T-helper 2 cell treated with Interferon-gamma antibody and Interleukin-4, amounts not matched to agents 5 μg/mL and 100 μg/mL, for 36 hours (primary cell): ENCODE measurements around the gene PKP3.
"Not testable (repeated sequence)": the region's sequence is repeated elsewhere in the genome, so short reads cannot be mapped to it uniquely, and the experiment has no call there.

ENCODE experiments used
- DNase-seq: peaks from one replicate; pipeline ENCODE4 v3.0.0; 2021; ENCODE audit warnings: low spot score
- H3K27ac Mint-ChIP-seq: one replicate; pipeline ENCODE4 v1.8.0; 2021; ENCODE audit warnings: mild to moderate bottlenecking, mixed read lengths
- H3K27me3 Mint-ChIP-seq: one replicate; pipeline ENCODE4 v1.8.0; 2021; ENCODE audit warnings: low read depth, mixed read lengths
- H3K36me3 Mint-ChIP-seq: one replicate; pipeline ENCODE4 v1.8.0; 2021; ENCODE audit warnings: low read depth, mixed read lengths
- H3K4me1 Mint-ChIP-seq: one replicate; pipeline ENCODE4 v1.8.0; 2021; ENCODE audit warnings: low read depth, mixed read lengths
- H3K4me3 Mint-ChIP-seq: one replicate; pipeline ENCODE4 v1.8.0; 2022; ENCODE audit warnings: mild to moderate bottlenecking, moderate library complexity, mixed read lengths
- H3K9me3 Mint-ChIP-seq: one replicate; pipeline ENCODE4 v1.8.0; 2021; ENCODE audit warnings: mixed read lengths

PKP3 gene, protein sequence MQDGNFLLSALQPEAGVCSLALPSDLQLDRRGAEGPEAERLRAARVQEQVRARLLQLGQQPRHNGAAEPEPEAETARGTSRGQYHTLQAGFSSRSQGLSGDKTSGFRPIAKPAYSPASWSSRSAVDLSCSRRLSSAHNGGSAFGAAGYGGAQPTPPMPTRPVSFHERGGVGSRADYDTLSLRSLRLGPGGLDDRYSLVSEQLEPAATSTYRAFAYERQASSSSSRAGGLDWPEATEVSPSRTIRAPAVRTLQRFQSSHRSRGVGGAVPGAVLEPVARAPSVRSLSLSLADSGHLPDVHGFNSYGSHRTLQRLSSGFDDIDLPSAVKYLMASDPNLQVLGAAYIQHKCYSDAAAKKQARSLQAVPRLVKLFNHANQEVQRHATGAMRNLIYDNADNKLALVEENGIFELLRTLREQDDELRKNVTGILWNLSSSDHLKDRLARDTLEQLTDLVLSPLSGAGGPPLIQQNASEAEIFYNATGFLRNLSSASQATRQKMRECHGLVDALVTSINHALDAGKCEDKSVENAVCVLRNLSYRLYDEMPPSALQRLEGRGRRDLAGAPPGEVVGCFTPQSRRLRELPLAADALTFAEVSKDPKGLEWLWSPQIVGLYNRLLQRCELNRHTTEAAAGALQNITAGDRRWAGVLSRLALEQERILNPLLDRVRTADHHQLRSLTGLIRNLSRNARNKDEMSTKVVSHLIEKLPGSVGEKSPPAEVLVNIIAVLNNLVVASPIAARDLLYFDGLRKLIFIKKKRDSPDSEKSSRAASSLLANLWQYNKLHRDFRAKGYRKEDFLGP

DNA sequence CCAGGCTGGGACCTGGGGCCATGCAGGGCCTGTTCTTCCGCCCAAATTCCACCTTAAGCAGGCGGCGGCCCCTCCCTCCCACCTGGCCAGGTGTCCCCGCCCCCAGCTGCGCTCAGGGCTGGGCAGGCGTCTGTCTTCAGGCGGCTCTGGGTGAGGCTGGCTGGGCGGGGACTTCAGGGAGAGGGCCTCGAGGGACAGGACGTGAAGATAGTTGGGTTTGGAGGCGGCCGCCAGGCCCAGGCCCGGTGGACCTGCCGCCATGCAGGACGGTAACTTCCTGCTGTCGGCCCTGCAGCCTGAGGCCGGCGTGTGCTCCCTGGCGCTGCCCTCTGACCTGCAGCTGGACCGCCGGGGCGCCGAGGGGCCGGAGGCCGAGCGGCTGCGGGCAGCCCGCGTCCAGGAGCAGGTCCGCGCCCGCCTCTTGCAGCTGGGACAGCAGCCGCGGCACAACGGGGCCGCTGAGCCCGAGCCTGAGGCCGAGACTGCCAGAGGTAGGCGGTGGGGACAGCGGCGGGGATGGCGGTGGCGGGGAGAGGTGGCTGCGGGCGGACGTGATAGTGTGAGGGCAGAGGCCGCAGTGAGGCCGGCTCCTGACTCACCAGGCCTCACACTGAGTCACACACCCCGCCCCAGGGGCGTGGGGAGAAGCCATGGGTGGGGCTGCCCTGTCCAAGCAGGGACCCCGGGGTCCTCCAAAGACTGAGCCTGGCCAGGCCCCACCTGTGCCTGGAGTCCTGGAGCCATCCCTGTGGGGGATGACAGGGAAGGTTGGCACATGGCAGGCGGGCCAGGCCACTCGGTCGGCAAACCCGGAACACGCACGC is at the start of gene PKP3:
TSS of gene PKP3 (plus strand) at position 176 of the 824 bp plus-strand sequence. CDS start at position 260, 84 bp downstream.
- no peaks in the 10 kb centered on the region for H3K36me3 Mint-ChIP-seq
- no peaks in the 10 kb centered on the region for H3K9me3 Mint-ChIP-seq
- peaks cover 5% of the 10 kb centered on the region for H3K4me1 Mint-ChIP-seq
- no peak within 1 kb of the TSS for H3K27ac Mint-ChIP-seq
- no peak within 1 kb of the TSS for H3K4me3 Mint-ChIP-seq
- peaks cover 5% of the 10 kb centered on the region for H3K27me3 Mint-ChIP-seq
- DNase-seq: no peak

DNA sequence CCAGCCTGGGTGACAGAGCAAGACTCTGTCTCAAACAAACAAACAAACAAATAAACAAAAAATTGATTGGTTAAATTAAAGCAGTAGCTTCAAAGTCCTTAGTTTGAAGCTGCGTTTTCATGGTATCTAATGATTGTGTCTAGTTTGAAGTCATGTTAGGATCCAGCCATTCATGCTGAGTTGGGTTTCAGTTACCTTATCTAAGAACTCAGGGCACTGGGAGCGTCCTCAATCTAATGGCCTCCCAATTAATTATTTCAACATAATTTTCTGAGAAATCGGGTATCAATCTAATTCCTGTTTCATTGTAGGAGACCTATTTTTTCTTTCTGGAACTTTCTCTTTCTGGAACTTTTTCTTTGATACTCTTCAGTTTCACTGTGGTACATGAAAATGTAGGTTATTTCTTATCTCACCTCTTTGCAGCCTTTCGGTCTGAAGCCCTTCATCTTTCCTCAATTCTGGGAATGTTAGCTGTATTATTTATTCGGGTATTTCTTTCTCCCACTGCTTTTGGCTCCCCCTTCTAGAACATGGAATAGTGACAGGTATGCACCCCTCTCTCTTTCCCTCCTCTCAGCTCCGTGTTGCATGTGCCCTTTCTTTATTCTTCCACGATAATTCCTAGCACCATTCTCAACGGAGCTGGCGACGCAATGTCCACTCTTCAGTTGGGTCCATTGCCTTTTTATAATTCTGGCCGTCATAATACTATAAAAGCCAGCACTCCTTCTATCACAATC is 49.0 kb upstream of the PKP3 start:
- H3K36me3 Mint-ChIP-seq: no peaks in the 10 kb centered on the region
- no peak for DNase-seq
- H3K27ac Mint-ChIP-seq: no peak overlapping the region
- H3K9me3 Mint-ChIP-seq: no peaks in the 10 kb centered on the region
- peaks cover 15% of the 10 kb centered on the region for H3K27me3 Mint-ChIP-seq
- peaks cover 19% of the 10 kb centered on the region for H3K4me1 Mint-ChIP-seq
- no peak overlapping the region for H3K4me3 Mint-ChIP-seq

DNA sequence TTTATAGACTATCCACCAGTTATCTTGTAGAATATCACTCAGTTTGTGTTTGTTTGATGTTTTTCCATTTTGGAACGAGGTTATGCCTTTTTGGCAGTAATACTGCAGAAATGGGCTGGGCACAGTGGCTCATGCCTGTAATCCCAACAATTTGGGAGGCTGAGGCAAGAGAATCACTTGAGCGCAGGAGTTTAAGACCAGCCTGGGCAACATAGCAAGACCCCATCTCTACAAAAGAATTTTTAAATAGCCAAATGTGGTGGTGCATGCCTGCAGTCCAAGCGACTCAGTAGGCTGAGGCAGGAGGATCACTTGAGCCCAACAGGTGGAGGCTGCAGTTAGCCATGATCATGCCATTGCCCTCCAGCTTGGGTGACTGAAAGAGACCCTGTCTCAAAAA is 47.5 kb upstream of the PKP3 start:
- H3K27ac Mint-ChIP-seq: no peak overlapping the region
- H3K4me3 Mint-ChIP-seq: no peak overlapping the region
- H3K27me3 Mint-ChIP-seq: peaks cover 6% of the 10 kb centered on the region
- no peaks in the 10 kb centered on the region for H3K9me3 Mint-ChIP-seq
- H3K36me3 Mint-ChIP-seq: no peaks in the 10 kb centered on the region
- no peak for DNase-seq
- peaks cover 20% of the 10 kb centered on the region for H3K4me1 Mint-ChIP-seq

DNA sequence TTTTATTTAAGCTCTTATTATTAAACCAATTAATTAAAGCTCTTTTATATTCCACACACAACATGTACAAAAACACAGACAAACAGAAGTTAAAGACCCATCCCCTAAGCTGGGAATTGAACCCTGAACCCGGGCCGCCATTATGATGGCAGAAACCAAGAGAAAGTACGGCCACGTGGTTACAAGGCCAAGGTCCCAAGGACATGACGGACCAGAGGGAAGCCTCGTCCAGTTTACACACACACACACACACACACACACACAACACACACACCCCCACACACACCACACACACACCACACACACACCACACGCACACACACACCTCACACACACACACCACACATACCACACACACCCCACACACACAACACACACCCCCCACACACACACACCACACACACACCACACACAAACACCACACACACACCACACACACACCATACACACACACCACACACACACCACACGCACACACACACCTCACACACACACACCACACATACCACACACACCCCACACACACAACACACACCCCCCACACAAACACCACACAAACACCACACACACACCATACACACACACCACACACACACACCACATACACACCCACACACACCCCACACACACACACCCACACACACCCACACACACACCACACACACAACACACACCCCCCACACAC is 44.6 kb upstream of the PKP3 start:
- not testable (repeated sequence) for H3K27ac Mint-ChIP-seq, H3K9me3 Mint-ChIP-seq, H3K27me3 Mint-ChIP-seq, DNase-seq, H3K4me3 Mint-ChIP-seq, H3K36me3 Mint-ChIP-seq
- H3K4me1 Mint-ChIP-seq: peaks cover 23% of the 10 kb centered on the region

DNA sequence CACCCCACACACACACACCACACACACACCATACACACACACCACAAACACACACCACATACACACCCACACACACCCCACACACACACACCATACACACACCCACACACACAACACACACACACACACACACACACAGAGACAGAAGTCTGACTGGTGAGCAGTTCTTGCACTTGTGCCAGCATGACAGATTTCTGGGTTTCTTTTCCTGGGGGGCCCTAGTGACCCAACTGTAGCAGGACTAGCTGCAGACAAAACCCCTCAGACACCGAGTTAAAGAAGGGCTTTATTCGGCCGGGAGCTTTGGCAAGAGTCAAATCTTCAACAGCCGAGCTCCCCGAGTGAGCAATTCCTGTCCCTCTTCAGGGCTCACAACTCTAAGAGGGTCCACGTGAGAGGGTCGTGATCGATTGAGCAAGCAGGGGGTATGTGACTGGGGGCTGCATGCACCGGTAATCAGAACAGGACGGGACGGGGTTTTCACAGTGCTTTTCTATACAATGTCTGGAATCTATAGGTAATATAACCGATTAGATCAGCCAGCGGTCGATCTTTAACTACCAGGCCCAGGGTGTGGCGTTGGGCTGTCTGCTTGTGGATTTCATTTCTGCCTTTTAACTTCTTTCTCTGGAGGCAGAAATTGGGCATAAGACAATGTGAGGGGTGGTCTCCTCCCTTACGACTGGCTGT is 43.8 kb upstream of the PKP3 start:
- H3K9me3 Mint-ChIP-seq, H3K27ac Mint-ChIP-seq, H3K4me3 Mint-ChIP-seq, DNase-seq, H3K27me3 Mint-ChIP-seq, H3K36me3 Mint-ChIP-seq: not testable (repeated sequence)
- peaks cover 26% of the 10 kb centered on the region for H3K4me1 Mint-ChIP-seq

DNA sequence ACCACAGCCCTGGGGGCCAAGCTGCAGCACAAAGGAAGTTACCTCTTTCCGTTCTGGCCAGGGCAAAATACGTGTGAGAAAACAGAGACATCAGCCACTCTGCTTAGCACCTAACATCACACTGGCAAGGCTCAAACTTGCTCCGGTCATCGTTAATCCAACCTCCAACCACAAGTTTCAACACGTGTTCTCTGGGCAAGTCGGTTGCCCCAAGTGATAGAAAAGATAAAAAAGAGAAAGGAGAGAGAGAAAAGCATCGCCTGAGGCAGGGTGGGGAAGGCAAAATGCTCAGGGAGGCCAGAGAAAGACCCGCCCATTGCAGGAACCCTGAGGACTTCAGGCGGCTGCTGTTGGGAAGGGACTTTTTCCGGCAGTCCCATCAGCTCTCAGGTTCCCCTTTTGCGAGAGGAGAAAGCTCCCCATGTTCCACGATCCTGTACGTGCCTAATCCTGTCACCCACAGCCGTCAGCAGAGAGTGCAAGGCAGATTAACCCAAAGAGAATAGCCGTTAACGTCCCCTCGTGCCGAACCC is 43.2 kb upstream of the PKP3 start:
- peaks cover 26% of the 10 kb centered on the region for H3K4me1 Mint-ChIP-seq
- H3K9me3 Mint-ChIP-seq: no peaks in the 10 kb centered on the region
- H3K27me3 Mint-ChIP-seq: peaks cover 4% of the 10 kb centered on the region
- no peak overlapping the region for H3K4me3 Mint-ChIP-seq
- no peak for DNase-seq
- no peaks in the 10 kb centered on the region for H3K36me3 Mint-ChIP-seq
- H3K27ac Mint-ChIP-seq: peak overlapping the region; percentile 46

DNA sequence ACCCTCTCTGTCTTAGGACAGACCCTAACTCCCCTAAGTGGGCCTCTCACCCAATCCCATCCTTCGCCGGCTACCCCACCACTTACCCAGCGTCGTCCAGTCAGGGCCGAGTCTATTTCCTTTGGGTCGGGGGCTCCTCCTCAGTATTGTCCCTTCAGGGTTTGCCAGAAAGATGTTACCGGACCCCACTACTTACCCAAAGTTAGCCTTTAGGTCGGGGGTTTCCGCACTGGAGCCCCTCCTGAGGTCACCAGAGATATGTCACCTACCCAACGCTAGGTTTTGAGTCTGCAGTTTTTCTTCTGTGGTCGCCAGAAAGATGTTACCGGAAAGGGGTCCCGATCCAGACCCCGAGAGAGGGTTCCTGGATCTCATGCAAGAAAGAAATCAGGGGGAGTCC is 42.6 kb upstream of the PKP3 start:
- Mint-ChIP-seq H3K27me3 (peaks cover 1% of the 10 kb centered on the region), H3K4me3 (no peak overlapping the region), H3K4me1 (peaks cover 26% of the 10 kb centered on the region), H3K36me3 (no peaks in the 10 kb centered on the region), H3K9me3 (no peaks in the 10 kb centered on the region), H3K27ac (no peak overlapping the region)
- no peak for DNase-seq

DNA sequence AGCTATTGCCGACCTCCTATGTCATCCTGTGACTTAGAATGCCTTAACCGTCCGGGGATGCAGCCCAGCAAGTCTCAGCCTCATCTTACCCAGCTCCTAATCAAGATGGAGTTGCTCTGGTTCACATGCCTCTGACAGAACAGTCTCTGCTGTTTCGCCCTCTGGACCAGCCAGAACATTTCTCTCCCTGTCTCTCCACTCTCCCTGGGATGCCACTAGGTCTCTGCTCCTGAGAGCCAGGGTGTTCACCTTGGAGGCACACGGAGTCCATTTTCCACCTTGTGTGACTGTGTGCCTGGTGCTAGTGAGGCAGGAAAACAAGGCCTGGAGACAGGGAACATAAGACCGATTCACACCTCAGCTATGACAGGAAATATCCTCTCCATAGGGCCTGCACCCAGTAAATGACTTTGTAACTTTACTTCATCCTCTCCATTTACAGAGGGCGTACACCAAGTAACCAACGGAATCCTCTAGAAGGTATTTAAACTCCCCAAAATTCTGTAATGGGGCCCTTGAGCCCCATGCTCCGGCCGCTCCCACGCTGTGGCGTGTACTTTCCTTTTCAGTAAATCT is 41.5 kb upstream of the PKP3 start:
- DNase-seq: no peak
- Mint-ChIP-seq H3K4me3 (no peak overlapping the region), H3K4me1 (peaks cover 26% of the 10 kb centered on the region), H3K27ac (peak overlapping the region; percentile 41), H3K27me3 (no peaks in the 10 kb centered on the region), H3K9me3 (no peaks in the 10 kb centered on the region), H3K36me3 (no peaks in the 10 kb centered on the region)

DNA sequence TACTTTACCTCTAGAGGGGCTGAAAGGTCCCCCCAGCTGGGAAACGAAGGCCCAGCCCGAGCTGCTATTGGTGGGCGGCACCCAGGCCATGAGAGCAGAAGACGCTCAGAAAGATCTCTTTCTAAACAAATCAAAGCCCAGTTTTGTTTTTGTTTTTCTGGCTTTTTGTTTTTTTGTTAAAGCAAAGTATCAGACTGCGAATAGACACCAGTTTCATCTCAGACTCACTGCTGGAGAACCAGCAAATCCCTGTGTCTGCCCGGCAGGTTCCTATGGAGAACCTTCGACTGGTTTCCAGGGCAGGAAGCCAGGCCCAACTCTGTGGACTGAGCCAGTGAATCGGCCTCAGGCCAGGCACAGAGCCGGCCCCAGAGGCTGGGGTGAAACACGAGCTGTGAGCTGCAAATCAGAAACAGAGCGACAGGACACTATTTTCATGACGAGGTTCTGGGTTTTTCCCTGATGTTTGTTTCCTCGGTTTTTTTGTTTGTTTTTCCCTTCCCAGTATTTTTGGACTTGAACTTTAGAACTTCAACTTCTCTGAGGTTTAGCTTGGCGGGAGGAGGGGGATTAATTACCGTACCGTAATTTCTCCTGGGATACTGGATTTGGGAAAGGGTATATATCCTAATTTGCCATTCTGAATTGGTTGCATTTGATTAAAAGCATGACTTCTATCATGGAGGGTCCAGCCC is 40.7 kb upstream of the PKP3 start:
- no peak overlapping the region for H3K4me3 Mint-ChIP-seq
- no peaks in the 10 kb centered on the region for H3K36me3 Mint-ChIP-seq
- no peaks in the 10 kb centered on the region for H3K9me3 Mint-ChIP-seq
- peaks cover 26% of the 10 kb centered on the region for H3K4me1 Mint-ChIP-seq
- peak overlapping the region; percentile 41 for H3K27ac Mint-ChIP-seq
- no peaks in the 10 kb centered on the region for H3K27me3 Mint-ChIP-seq
- no peak for DNase-seq

DNA sequence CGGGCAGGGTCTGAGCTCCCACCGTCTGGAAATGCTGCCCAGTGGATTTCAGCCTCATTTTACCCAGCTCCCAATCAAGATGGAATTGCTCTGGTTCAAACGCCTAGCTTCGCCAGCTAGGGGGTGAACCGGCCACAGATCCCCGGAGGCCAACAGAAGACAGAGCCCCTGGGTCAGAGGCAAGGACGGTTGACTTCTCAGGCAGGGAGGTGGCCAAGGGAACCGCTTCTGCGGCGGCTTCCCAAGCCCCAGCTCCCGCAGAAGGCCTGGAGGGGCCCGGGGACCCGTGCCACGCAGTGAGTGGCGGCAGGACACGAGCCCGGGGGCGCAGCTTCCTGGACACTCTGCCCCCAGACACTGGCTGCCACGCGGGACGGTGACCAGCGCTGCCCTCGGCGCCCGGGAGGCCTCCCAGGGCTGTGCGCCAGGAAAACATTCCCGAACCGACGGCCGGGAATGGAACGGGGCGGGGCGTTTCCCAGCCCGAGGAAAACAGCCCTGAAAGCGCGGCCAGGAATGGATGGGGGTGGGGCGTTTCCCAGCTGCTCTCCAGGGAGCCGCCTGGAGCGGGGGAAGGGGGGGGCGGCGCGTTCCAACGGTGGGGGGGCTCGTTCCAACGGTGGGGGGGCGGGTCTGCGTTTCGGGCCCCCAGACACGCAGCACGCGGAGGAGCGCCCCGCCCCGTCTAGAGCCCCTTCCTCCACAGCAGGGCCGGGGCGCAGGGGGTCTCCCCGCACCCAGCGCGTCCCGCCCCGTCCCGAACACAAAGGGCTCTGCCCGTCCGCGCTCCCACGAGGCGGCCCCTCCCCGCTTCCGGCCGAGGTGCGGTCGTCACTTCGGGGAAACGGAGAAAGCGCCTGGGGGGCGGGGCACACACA is 38.2 kb upstream of the PKP3 start:
- Mint-ChIP-seq H3K4me3 (peak overlapping the region; percentile 87), H3K27me3 (peaks cover 4% of the 10 kb centered on the region), H3K36me3 (no peaks in the 10 kb centered on the region), H3K4me1 (peaks cover 24% of the 10 kb centered on the region), H3K27ac (peak overlapping the region; percentile 91), H3K9me3 (no peaks in the 10 kb centered on the region)
- DNase-seq: peak; percentile 87

DNA sequence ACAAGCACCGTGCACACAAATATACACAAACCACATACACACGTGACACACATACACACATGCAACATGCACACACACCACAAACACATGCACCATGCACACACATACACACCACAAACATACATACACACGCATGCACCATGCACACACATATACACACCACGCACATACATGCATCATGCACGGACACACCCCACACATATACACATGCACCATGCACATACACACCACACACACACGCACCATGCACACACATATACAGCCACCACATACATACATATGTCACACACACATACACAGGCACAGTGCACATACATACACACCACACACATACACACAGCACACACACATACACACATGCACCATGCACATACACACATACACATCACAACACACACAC is 37.4 kb upstream of the PKP3 start:
- H3K36me3 Mint-ChIP-seq: no peaks in the 10 kb centered on the region
- H3K4me3 Mint-ChIP-seq: no peak overlapping the region
- DNase-seq: no peak
- peaks cover 4% of the 10 kb centered on the region for H3K27me3 Mint-ChIP-seq
- H3K4me1 Mint-ChIP-seq: peaks cover 22% of the 10 kb centered on the region
- no peak overlapping the region for H3K27ac Mint-ChIP-seq
- H3K9me3 Mint-ChIP-seq: peaks cover 6% of the 10 kb centered on the region
